Measurements from ENCODE around the gene TMEM117.

DNA sequence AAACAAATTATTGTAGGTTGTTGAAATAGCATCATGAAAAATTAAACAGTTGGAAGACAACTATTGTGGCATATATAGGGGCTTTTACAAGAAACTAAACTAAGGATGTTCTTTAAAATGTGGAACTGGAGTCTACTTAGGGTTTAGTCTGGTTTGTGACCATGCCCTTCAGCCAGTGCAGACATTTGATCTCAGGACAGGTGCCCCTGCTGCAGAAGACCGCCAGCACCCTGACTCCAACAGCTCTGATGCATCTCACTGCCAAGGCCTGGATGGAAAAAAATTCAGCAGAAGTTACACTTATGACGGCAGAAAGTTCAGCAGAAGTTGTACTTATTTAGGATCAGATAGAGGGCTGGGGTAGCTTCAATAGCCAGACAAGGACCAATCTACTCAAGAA lies 51.5 kb downstream of the TMEM117 start:
- TF ChIP-seq ZNF274 (IDR thresholded peaks at IDR 0.05; ENCODE audit: low read length) (no peak), ZNF274 (tag by site-specific recombination; IDR thresholded peaks at IDR 0.05; ENCODE audit: borderline replicate concordance) (no peak), ZNF837 (tag by site-specific recombination; IDR thresholded peaks at IDR 0.05) (no peak), ZNF146 (tag by site-specific recombination; IDR thresholded peaks at IDR 0.05) (no peak), TCF7L2 (IDR thresholded peaks at IDR 0.05; ENCODE audit: borderline replicate concordance, low read depth, low read length) (no peak), ZNF558 (tag by site-specific recombination; IDR thresholded peaks at IDR 0.05) (no peak)
- TF ChIP-seq, protein P1, sequence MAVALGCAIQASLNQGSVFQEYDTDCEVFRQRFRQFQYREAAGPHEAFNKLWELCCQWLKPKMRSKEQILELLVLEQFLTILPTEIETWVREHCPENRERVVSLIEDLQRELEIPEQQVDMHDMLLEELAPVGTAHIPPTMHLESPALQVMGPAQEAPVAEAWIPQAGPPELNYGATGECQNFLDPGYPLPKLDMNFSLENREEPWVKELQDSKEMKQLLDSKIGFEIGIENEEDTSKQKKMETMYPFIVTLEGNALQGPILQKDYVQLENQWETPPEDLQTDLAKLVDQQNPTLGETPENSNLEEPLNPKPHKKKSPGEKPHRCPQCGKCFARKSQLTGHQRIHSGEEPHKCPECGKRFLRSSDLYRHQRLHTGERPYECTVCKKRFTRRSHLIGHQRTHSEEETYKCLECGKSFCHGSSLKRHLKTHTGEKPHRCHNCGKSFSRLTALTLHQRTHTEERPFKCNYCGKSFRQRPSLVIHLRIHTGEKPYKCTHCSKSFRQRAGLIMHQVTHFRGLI (tag by site-specific recombination; IDR thresholded peaks at IDR 0.05): no peak
- TF ChIP-seq, protein P2, sequence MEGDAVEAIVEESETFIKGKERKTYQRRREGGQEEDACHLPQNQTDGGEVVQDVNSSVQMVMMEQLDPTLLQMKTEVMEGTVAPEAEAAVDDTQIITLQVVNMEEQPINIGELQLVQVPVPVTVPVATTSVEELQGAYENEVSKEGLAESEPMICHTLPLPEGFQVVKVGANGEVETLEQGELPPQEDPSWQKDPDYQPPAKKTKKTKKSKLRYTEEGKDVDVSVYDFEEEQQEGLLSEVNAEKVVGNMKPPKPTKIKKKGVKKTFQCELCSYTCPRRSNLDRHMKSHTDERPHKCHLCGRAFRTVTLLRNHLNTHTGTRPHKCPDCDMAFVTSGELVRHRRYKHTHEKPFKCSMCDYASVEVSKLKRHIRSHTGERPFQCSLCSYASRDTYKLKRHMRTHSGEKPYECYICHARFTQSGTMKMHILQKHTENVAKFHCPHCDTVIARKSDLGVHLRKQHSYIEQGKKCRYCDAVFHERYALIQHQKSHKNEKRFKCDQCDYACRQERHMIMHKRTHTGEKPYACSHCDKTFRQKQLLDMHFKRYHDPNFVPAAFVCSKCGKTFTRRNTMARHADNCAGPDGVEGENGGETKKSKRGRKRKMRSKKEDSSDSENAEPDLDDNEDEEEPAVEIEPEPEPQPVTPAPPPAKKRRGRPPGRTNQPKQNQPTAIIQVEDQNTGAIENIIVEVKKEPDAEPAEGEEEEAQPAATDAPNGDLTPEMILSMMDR (tag by site-specific recombination; IDR thresholded peaks at IDR 0.05): no peak
